Activated CD4-positive, CD25-positive, alpha-beta regulatory T cell treated with anti-CD3 and anti-CD28 coated beads, Interleukin-2, amount 50 U/mL, for 16 hours (primary cell): ENCODE data around the gene GNPTAB.

Experiments
- DNase-seq: peaks from one replicate; pipeline ENCODE4 v3.0.0-alpha.2; 2020; ENCODE audit warnings: low read depth, low spot score

Gene GNPTAB

DNA sequence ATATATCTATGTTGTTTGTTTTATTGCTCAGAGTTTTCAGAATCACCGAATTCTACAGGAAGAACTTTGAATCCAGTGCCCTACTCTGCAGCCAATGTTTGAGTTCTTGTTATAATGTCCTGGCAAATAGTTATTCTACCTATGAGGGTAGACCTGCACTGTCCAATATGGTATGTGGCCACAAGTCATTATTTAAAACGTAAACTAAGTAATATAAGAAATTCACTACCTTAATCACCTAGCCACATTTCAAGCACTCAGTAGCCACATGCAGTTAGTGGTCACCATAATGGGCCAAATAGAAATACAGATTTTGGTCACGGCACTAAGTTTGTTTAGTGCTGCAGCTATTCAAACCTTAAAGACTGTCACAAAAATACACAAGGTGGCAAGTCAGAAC, 26.4 kb downstream of the GNPTAB start:
- DNase-seq: no peak

DNA sequence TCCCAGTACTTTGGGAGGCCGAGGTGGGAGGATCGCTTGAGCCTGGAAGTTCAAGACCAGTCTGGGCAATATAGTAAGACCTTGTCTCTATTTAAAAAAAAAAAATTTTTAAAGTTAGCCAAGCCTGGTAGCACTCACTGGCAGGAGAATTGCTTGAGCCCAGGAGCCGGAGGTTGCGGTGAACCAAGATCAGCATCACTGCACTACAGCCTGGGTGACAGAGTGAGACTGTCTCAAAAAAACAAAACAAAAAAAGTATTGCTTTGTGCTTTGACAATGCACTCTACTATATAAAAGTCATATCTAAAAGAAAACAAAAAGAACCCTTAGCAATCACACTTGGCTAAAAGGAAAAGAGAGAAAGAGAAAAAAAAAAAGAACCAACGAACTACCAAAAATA, 26.8 kb downstream of the GNPTAB start:
- no peak for DNase-seq

DNA sequence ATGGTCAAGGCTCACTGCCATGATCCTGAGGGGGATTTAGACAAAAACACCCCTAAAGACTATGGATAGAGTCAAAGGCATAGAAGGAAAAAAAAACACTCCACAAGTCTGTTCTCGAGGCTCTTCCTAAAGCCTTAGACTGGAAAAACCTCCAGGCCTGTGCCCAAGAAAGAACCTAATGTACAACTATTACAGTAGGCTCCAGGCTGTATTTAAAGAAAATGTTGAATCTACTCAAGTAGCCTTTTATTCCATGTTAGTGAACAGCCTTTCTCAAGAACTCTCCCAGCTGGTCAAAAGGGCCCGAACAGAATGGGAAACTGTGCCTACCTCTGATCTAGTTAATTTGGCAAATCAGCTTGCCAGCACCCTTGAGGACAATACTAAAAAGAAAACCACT, 28.3 kb downstream of the GNPTAB start:
- DNase-seq: no peak

DNA sequence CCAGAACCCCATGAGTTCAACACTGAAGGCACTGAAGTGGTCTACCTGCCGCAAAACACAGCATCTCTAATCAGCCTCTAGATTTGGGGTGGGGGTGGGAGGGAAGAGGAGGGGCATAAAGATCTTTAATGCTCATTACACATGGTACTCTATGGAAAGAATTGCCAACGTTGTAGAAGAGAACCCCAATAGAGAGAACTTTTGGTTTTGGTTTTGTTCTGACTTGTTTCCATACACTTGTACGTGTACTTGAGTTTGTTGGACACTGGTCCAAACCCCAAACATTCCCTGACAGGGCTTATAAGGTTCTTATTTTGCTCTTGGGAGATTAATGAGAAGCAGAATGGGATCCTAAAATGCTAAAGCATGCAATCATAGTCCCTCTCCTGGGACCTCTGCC, 31.0 kb downstream of the GNPTAB start:
- no peak for DNase-seq

DNA sequence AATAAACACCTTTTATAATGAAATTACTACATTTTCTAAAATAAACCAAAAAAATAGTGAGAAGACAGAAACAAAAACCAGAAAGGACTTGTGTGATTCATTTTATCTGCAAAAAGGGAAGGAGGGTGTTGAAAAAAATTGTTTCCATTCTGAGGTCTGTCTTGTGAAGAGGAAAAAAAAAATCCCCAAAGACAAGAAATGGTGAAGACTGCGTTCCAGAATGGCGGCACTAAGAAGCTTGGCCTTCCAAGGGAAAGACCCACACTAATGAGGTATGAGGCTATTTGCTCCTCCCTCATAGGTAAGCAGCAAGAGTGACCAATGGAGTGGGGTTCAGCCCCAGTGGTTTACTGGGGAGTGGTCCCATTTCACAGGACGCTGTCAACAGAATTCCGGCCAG, 35.0 kb downstream of the GNPTAB start:
- no peak for DNase-seq

DNA sequence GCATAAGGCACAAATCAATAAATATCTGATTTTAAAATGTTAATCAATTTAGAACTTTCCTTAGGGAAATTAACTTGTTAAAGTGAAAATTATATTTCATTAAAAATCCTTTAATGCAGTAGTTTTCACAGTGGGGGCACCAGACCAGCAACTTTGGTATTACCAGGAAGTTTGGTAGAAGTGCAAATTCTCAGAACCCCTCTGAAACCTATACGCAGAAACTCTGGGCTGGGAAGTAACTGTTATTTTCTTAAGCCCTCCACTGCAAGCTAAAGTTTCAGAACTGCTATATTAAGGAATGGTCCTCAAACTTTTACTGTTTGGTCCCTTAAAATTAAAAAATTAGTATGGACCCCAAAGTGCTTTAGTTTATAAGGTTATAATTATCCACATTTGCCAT, 35.7 kb downstream of the GNPTAB start:
- DNase-seq: no peak

DNA sequence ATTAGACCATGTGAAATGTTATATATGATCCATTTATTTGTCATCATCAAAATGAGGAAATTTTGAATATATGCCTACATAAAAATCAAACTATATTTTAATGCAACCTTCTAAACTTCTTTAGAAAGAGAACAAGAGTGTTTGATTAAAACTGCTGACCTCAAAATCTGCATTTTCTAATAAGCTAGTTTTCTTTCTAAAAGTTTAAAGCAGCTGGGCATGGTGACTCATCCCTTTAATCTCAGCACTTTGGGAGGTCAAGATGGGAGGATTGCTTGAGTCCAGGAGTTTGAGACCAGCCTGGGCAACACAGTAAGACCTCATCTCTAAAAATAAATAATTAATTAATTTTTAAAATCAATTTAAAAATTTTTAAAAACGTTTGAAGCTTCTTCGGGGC, 36.2 kb downstream of the GNPTAB start:
- no peak for DNase-seq

DNA sequence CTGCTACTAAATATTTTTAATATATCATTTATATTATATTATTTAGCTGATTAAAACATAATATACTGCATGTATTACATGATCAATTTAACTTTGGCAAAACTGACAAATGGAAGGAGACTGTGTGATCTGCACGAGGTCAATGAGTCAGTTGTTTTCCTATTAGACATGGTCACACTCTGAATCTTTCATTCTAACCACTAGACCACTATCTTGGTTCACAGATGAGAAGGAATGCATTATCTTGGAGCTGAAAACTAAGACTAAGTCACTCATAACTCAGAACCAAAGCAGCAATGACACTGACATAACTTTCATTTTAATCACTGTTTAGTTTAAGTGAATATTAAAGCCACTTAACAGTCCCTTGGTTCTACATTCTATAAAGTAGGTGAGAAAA, 37.4 kb downstream of the GNPTAB start:
- DNase-seq: no peak

DNA sequence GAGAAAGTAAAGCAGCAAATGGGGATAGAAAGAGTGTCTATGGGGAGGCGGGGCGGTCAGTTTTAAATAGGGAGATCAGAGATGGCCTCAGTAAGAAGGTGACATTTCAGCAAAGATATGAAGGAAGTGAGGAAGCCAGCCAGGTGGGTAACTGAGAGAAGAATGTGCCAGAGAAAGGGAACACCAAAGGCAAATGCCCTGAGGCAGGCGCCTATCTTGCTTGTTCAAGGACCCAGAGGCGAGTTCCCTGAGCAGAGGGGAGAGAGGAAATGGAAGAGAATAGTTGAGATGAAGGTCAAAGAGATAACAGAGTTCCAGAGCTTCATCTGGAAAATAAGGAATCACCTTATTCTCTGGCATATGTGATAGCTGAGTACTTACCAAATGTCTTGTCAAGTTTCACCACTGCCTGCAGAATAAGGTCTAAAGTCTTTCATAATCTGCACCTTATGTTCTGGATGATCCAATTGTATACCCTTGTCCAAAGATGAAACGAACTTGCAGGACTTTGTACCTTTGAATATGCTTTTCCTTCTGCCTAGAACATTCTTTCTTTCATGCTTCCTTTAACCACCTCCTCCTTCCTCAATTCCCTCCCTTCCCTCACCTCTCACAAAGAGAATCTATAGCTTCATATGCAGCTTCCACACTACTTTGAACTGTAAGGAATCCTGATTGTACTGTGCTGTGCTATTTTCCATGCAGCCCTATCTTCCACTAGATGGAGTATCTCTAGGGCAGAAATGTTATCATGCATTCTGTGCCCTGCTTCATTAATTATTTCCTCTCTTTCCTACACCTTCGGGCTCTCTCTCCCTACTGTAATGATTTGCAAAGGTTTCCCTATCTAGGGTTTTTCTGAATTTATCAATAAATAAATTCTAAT, 38.5 kb downstream of the GNPTAB start:
- DNase-seq: no peak

DNA sequence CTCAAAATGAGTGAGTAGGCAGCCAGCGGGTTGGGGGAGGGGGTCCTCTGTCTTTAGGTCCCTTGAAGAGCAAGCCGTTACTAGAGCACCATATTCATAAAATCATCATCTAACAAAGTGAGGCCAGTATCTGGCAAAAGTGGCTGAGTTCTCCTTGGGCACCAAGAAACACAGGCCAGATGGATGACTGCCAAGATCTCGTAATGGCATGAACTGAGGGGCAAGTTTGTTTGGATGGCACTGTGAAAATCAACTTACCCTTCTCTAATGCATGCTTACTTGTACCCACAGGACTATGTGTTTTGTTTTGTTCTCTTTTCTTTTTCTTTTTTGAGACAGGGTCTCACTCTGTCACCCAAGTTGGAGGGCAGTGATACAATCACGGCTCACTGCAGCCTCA, 41.6 kb downstream of the GNPTAB start:
- no peak for DNase-seq

DNA sequence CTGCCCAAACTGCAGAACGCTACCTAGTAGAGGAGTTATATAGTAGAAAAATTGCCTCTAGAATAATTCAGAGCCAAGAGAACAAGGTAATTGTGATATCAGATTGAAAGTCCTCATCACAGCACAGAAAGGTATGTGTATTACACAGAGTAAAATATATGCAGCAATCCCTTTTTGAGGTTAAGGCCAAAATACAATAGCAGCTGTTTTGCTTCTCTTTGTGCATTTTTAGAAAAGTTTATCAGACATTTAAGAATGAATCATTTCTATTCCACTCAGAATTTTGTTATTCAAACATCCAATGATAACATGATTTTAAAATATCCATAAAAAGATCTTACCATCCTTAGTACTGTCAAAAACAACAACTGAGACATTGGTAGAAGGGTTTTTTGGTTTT, 45.1 kb downstream of the GNPTAB start:
- no peak for DNase-seq

DNA sequence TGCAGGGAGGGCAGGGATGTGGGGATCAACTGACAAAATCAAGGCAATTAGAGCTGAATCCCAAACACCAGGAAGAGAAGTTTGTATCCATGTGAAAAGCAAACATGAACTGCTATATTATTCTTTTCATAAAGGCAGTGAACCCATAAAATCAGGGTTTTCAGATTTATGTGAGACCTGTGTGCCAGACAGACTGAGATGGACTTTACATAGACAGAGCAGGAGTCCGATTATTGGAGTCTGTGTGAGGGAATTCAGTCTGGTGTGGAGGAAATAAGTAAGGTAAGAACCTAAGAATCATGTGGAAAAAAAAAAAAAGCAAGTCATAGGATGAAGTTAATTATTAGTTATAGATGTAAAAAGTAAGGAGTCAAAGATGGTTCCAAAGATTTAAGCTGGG, 46.4 kb downstream of the GNPTAB start:
- no peak for DNase-seq

DNA sequence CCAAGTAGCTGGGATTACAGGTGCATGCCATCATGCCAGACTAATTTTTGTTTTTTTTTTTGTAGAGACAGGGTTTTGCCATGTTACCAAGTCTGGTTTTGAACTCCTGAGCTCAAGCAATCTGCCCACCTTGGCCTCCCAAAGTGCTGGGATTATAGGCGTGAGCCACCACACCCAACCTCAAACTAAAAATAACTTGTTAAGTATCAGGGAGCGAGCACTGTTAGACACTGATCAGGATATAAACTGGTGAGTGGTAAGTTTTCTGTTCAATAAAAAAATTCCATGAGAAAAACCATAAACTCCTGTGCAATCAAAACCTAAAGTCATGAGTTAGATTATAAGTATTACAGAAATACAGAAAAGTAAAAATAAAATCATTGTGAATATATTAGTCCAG, 46.9 kb downstream of the GNPTAB start:
- DNase-seq: no peak

DNA sequence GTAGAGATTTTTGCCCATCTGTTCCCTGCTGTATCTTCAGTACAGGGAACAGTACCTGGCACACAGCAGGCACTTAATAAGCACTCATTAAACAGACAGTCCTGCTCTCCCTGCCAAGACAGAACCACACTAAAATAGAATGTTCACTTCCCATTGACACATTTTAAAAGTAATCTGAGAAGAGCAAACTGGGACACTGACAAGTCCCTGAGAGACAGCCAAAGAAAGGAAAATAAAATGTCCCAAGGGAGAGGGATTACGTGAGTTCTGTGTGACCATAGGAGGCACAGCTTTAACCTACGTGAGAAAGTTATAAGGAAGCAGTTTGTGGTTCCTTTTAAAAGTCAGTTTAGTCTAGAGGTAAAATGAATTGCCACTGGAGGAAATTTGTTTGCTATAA, 47.6 kb downstream of the GNPTAB start:
- no peak for DNase-seq

DNA sequence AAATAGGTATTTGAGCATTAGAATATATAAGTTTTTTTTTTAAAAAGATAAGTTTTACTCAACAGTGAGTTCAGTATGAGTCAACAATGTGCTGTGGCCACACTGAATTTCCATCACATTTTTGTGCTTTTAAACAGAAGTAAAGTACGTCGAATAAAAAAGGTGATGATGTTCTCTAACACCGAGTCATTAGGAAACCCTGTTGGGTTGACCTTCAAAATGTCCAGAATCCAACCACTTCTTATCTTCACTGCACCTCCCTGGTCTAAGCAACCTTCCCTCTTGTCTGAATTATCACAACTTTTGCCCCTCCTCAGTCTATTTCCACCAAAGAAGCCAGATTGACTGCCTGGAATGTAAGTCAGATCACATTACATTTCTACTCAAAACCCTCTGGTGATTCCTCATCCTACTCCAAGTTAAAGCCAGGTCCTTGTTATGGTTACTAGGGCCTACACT, 48.5 kb downstream of the GNPTAB start:
- no peak for DNase-seq

DNA sequence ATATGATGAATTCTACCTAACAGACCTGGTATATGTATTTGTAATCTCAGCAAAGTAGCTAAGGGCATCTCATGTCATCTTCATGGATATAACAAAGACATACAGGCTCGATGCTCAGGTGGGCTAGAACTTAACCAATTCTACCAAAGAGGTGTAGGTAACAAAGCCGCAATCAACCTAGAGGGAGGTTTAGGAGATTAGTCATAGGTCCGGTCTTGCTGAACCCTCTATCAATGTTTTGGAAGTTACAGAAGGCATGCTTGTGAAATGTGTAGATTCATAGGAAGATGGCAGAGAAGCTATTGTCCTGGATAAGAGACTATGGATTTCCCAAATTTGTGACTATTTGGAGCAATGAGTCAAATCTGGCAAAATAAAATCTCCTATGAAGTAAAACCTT, 48.9 kb downstream of the GNPTAB start:
- no peak for DNase-seq

DNA sequence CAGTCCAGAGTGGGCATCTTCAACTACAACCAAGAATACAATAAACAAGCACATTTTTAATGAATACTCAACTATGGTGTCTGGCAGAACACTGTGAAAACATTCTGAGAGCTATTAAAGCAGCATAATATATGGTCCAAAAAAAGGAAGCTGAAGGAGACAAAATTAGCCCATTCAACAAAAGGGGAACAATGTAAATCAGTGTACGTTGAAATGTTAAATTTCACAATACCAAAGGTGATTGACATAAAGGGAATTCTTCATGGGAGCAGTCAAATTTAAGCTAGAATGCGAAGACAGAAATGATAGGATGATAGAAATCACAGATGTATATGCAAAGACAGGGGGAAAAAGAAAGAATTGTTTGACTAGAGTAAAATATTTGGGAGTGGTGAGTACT, 50.2 kb downstream of the GNPTAB start:
- DNase-seq: no peak

DNA sequence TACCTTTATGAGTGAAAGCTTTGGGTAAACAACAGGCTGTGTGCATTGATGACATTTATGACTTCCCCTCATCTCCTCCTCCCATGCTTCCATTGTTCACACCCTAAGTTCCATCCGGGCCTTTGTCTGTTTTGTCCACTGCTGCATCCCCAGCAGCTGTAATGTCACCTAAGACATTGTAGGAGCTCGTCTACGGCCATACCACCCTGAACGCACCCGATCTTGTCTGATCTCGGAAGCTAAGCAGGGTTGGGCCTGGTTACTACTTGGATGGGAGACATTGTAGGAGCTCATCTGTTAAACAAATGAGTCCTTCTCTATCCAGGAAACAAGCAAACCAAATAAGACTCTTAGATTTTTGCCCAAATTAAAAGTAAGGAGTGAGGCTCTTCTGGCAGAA, 51.1 kb downstream of the GNPTAB start:
- DNase-seq: no peak

DNA sequence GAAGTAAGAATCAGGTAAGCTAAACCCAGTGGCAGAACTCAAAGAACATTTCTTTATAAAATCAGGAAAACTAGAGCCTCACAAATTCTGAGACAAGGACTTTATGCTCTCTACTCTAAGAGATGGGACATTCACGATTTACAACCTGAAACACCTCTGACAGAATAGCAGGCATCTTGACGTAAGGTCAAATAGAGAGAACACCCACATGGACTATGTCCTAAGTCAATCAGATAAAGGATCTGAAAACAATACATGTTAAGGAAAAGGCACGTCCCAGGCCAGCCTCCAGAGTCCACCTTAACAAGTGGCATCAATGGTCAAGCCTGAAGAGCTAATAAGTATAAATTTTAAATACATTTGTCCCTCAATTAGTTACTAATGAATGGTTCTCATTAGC, 51.6 kb downstream of the GNPTAB start:
- no peak for DNase-seq

DNA sequence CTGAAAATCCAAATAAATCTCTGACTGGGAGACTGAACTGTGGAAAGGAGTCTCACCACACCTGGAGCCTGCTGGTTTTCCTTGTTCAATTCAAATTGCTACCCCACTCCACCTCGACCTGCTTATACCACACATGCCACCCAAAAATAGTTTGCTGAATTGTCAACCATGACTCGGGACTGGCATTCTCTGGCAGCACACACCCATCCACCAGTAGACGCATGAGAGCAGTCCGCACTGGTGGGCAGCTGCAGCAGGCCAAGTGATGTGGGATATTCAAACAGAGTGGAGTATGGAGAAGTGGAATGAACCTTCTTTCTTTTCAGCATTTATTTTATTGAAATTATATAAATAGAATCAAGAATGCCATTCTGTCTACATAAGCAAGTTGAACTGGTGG, 52.8 kb downstream of the GNPTAB start:
- DNase-seq: no peak

DNA sequence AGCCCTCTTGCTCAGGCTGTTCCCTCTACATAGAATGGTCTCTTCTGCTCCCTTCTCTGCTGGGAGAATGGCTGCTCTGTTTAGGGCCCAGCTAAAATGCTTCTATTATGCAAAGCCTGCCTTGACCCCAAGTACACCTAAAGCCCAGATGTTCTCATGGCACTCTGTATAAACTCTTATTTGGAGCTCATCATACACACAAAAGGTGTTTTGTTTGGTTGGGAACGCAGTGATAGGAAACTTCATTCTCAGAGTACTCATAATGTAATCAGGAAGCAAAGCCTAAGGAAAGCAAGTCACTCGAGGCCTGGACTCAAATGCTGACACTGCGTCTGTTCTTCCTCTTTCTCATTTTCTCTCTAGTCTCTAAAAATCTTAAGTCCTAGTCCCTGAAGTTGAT, 53.3 kb downstream of the GNPTAB start:
- DNase-seq: no peak

DNA sequence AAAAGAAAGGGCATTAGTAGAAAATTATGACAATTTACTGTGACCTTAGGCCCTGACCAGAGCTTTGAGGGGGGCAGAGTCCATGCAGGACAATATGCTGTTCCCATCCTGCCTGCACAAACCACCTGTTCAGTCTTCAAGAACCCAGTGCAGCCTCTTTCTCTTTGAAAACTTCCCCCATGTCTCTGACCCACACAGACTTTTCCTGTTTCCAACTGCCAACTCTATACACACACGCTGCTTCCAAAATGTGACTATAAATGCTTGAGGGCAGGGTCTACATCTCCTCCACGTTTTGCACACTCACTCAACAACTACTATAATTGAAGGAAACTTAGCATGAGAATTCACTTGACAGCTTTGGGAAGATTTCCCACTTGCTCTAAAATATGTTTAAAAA, 54.9 kb downstream of the GNPTAB start:
- no peak for DNase-seq

DNA sequence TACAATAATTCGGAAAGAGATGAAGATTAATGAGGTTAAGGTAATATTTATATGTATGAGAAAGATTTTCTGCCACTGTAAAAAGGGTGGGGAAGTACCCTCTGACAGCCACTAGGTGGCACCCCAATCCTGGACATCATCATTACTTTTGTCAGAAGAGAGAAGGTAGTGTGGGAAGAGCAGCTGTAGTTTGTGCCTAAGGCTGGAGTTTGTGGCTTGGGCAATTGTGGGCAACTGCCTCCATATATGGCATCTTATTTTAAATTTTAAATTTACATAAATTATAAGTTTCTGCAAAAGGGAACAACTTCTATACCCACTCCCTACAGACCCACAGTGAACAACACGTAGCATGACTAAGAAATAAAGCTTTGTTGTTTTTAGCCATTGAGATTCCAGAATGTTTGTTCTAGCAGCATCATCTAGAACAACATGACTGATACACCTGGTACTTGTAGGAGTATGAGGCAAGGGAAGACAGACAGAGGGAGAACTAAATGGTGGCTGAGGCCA, 57.1 kb downstream of the GNPTAB start:
- peak; percentile 44 for DNase-seq
